Common myeloid progenitor, CD34-positive (primary cell): ENCODE data around the gene STK4.

Source experiments
- CTCF ChIA-PET: fragments of 350-600 bp; sonication (Branson Sonifier 250); formaldehyde crosslinking; loops from one replicate; lab custom pipeline; 2021; ENCODE audit warnings: antibody characterized with exemption; lab: Charles Lee
- POLR2A ChIA-PET: fragments of 350-600 bp; sonication (Branson Sonifier 250); formaldehyde crosslinking; loops from one replicate; lab custom pipeline; 2021; ENCODE audit warnings: antibody characterized with exemption; lab: Charles Lee
- DNase-seq, 3 donors: peaks; one replicate each; pipeline versions ENCODE4 v3.0.0 to v3.0.0-alpha.2; 2013
- H3K27ac ChIP-seq, 2 experiments: 1 replicate in 1 of 2; 2 replicates in 1 of 2; pipeline ENCODE4 v1.7.0; 2013; ENCODE audit warnings: inconsistent platforms in 2 of 2, low read length in 2 of 2, mild to moderate bottlenecking in 2 of 2, low read depth in 1 of 2, moderate library complexity in 1 of 2; ENCODE audit not compliant: severe bottlenecking in 2 of 2, insufficient read depth in 1 of 2, poor library complexity in 1 of 2
- H3K27me3 ChIP-seq, 5 experiments: replicated peaks in 2 of 5; 1 replicate in 3 of 5; 2 replicates in 2 of 5; pipeline versions ENCODE4 v1.6.1 to v1.7.0; 2013; ENCODE audit warnings: low read length in 4 of 5, mild to moderate bottlenecking in 2 of 5, moderate library complexity in 2 of 5, inconsistent platforms in 1 of 5; ENCODE audit not compliant: insufficient read depth in 5 of 5, control insufficient read depth in 4 of 5
- H3K36me3 ChIP-seq, 4 experiments: 1 replicate in 2 of 4; 2 replicates in 2 of 4; pipeline versions ENCODE4 v1.6.1 to v1.7.0; 2013; ENCODE audit warnings: low read length in 3 of 4, control low read depth in 1 of 4, mild to moderate bottlenecking in 1 of 4; ENCODE audit not compliant: control insufficient read depth in 4 of 4, insufficient read depth in 4 of 4
- H3K4me1 ChIP-seq, 4 experiments: 1 replicate in 3 of 4; 2 replicates in 1 of 4; pipeline versions ENCODE4 v1.6.1 to v1.7.1; 2013; ENCODE audit warnings: low read length in 3 of 4, mild to moderate bottlenecking in 3 of 4, control low read depth in 1 of 4, inconsistent platforms in 1 of 4, moderate library complexity in 1 of 4; ENCODE audit not compliant: control insufficient read depth in 4 of 4, insufficient read depth in 4 of 4; ENCODE audit errors: control extremely low read depth in 1 of 4
- H3K4me3 ChIP-seq, 7 experiments: 1 replicate in 4 of 7; 2 replicates in 3 of 7; pipeline versions ENCODE4 v1.5.1 to v1.7.0; 2013; ENCODE audit warnings: mild to moderate bottlenecking in 7 of 7, low read length in 6 of 7, moderate library complexity in 6 of 7, inconsistent platforms in 2 of 7, low read depth in 2 of 7, control low read depth in 1 of 7; ENCODE audit not compliant: insufficient read depth in 4 of 7, control insufficient read depth in 1 of 7; ENCODE audit errors: extremely low read depth in 1 of 7
- H3K9me3 ChIP-seq, 5 experiments: 1 replicate in 4 of 5; 2 replicates in 1 of 5; pipeline versions ENCODE4 v1.6.1 to v1.7.1; 2013; ENCODE audit warnings: low read length in 4 of 5, mild to moderate bottlenecking in 2 of 5, inconsistent platforms in 1 of 5, low read depth in 1 of 5, moderate library complexity in 1 of 5; ENCODE audit not compliant: control insufficient read depth in 4 of 5, insufficient read depth in 2 of 5; ENCODE audit errors: control extremely low read depth in 1 of 5
- WGBS: methylation state at CpG from one replicate; pipeline ENCODE4 v1.1.5; 2013; ENCODE audit not compliant: insufficient coverage; 5-methylcytosine and 5-hydroxymethylcytosine counted together

STK4 gene

GRCh38 chr20:45119556-45120266, 153.4 kb downstream of the STK4 start:
- POLR2A ChIA-PET: no interaction called here
- peaks cover 2 to 19% (median 14%) of the 10 kb centered on the region in 5 experiments for H3K27me3 ChIP-seq
- DNase-seq: no peak
- H3K9me3 ChIP-seq: peaks cover 0 to 7% (median 0%) of the 10 kb centered on the region in 5 experiments
- H3K4me3 ChIP-seq: no peak overlapping the region
- WGBS: 88% methylated on average over 1 of the region's 2 CpGs
- no peak overlapping the region for H3K27ac ChIP-seq
- CTCF ChIA-PET: no interaction called here
- H3K36me3 ChIP-seq: no peaks in the 10 kb centered on the region
- no peaks in the 10 kb centered on the region for H3K4me1 ChIP-seq

- Histone ChIP-seq H3K4me1 (no peaks in the 10 kb centered on the region), H3K4me3 (no peak overlapping the region), H3K9me3 (peaks cover 0 to 7% (median 0%) of the 10 kb centered on the region in 5 experiments), H3K36me3 (no peaks in the 10 kb centered on the region), H3K27ac (no peak overlapping the region), H3K27me3 (peaks cover 2 to 22% (median 8%) of the 10 kb centered on the region in 5 experiments)
- POLR2A ChIA-PET: no interaction called here
- CTCF ChIA-PET: interaction anchor here (0.8 to 0.9 kb wide), 2 partner anchors 11 to 18 kb away, joined by 3 read pairs; no protein-coding TSS in a partner anchor
- DNase-seq: no peak
- 100% methylated on average over 1 of the region's 2 CpGs for WGBS
Observed at GRCh38 chr20:45121388-45121787, 155.1 kb downstream of the STK4 start.

- H3K4me1 ChIP-seq: no peaks in the 10 kb centered on the region
- H3K9me3 ChIP-seq: peaks cover 0 to 7% (median 0%) of the 10 kb centered on the region in 5 experiments
- ChIA-PET CTCF (interaction anchor here (1.2 to 1.6 kb wide), 2 partner anchors 12 to 29 kb away, joined by 3 read pairs; no protein-coding TSS in a partner anchor), POLR2A (no interaction called here)
- no peak within 1 kb of the TSS for H3K4me3 ChIP-seq
- no peak for DNase-seq
- H3K27me3 ChIP-seq: peaks cover 6 to 27% (median 9%) of the 10 kb centered on the region in 5 experiments
- H3K36me3 ChIP-seq: no peaks in the 10 kb centered on the region
- no peak within 1 kb of the TSS for H3K27ac ChIP-seq
- WGBS: 92% methylated on average over 5 of the region's 6 CpGs
Observed at GRCh38 chr20:45124365-45124764, 158.1 kb downstream of the STK4 start, which contains the start of gene WFDC12. WFDC12 (minus strand) TSS chr20:45124465; CDS start chr20:45124447, 18 bp downstream.

GRCh38 chr20:45128099-45128498, 161.8 kb downstream of the STK4 start:
- 80% methylated on average over 2 of the region's 2 CpGs for WGBS
- POLR2A ChIA-PET: no interaction called here
- CTCF ChIA-PET: interaction anchor here (1.1 kb wide), 1 partner anchor 16 kb away, joined by 3 read pairs; no protein-coding TSS in a partner anchor
- H3K27ac ChIP-seq: no peak overlapping the region
- no peaks in the 10 kb centered on the region for H3K36me3 ChIP-seq
- no peak for DNase-seq
- H3K27me3 ChIP-seq: peaks cover 4 to 41% (median 15%) of the 10 kb centered on the region in 5 experiments
- H3K4me3 ChIP-seq: no peak overlapping the region
- H3K9me3 ChIP-seq: peaks cover 0 to 3% (median 0%) of the 10 kb centered on the region in 5 experiments
- H3K4me1 ChIP-seq: no peaks in the 10 kb centered on the region
